ENCODE measurements around the gene FARS2.

FARS2 gene

GRCh38 chr6:5589422-5590141, 328.3 kb downstream of the FARS2 start:
- no peak for FAIRE-seq

- no peak for FAIRE-seq
Measured at GRCh38 chr6:5590187-5590586, 328.9 kb downstream of the FARS2 start.

GRCh38 chr6:5592886-5593519, 331.7 kb downstream of the FARS2 start:
- FAIRE-seq = no peak

GRCh38 chr6:5595184-5595583, 333.9 kb downstream of the FARS2 start:
- no peak for FAIRE-seq

- FAIRE-seq = no peak
Measured at GRCh38 chr6:5597413-5597812, 336.1 kb downstream of the FARS2 start.

- no peak for FAIRE-seq
Measured at GRCh38 chr6:5598123-5598522, 336.8 kb downstream of the FARS2 start.

- no peak for FAIRE-seq
Measured at GRCh38 chr6:5599127-5599526, 337.8 kb downstream of the FARS2 start.

GRCh38 chr6:5605937-5606336, 344.6 kb downstream of the FARS2 start:
- no peak for FAIRE-seq

GRCh38 chr6:5606546-5606945, 345.2 kb downstream of the FARS2 start:
- no peak for FAIRE-seq

GRCh38 chr6:5610640-5611039, 349.3 kb downstream of the FARS2 start:
- FAIRE-seq = no peak

GRCh38 chr6:5617179-5617578, 355.9 kb downstream of the FARS2 start:
- no peak for FAIRE-seq

- FAIRE-seq = no peak
Measured at GRCh38 chr6:5619249-5619648, 357.9 kb downstream of the FARS2 start.

GRCh38 chr6:5622276-5623005, 361.1 kb downstream of the FARS2 start:
- FAIRE-seq = no peak

- FAIRE-seq = no peak
Measured at GRCh38 chr6:5623769-5624168, 362.5 kb downstream of the FARS2 start.

GRCh38 chr6:5624256-5624655, 362.9 kb downstream of the FARS2 start:
- no peak for FAIRE-seq

GRCh38 chr6:5626727-5627426, 365.6 kb downstream of the FARS2 start:
- FAIRE-seq = no peak

GRCh38 chr6:5630636-5631035, 369.3 kb downstream of the FARS2 start:
- no peak for FAIRE-seq

GRCh38 chr6:5632348-5632935, 371.1 kb downstream of the FARS2 start:
- FAIRE-seq = no peak

GRCh38 chr6:5634525-5634924, 373.2 kb downstream of the FARS2 start:
- no peak for FAIRE-seq

GRCh38 chr6:5636210-5637030, 375.1 kb downstream of the FARS2 start:
- no peak for FAIRE-seq

GRCh38 chr6:5637714-5638113, 376.4 kb downstream of the FARS2 start:
- FAIRE-seq = no peak

- FAIRE-seq = no peak
Measured at GRCh38 chr6:5638666-5639065, 377.4 kb downstream of the FARS2 start.

Data from colon (tissue), 2 donors.